MV-4-11 (cell line): Measurements from ENCODE around the gene TLL2.

Source experiments
- DNase-seq: peaks from one replicate; lab custom pipeline; 2025; lab: John Stamatoyannopoulos, UW

Gene TLL2

DNA sequence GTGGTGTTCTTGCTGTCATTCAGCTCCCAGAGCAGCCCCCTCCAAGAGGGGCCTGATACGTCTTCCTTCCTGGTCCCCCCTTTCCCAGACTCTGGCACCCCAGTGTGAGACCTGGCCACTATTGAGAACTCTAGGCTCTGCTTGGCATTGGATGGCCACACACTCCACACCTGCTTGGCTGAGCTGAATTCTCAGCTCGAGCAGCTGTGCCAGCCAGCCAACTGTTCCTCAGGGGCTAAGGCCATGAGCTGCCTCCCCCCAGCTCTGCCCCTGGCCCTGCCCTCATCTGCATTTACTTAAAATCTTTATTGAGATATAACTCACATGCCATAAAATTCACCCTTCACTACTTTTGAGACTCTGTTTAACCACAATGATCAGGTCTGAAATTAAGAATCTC lies 6.7 kb downstream of the TLL2 start:
- DNase-seq, result no peak

DNA sequence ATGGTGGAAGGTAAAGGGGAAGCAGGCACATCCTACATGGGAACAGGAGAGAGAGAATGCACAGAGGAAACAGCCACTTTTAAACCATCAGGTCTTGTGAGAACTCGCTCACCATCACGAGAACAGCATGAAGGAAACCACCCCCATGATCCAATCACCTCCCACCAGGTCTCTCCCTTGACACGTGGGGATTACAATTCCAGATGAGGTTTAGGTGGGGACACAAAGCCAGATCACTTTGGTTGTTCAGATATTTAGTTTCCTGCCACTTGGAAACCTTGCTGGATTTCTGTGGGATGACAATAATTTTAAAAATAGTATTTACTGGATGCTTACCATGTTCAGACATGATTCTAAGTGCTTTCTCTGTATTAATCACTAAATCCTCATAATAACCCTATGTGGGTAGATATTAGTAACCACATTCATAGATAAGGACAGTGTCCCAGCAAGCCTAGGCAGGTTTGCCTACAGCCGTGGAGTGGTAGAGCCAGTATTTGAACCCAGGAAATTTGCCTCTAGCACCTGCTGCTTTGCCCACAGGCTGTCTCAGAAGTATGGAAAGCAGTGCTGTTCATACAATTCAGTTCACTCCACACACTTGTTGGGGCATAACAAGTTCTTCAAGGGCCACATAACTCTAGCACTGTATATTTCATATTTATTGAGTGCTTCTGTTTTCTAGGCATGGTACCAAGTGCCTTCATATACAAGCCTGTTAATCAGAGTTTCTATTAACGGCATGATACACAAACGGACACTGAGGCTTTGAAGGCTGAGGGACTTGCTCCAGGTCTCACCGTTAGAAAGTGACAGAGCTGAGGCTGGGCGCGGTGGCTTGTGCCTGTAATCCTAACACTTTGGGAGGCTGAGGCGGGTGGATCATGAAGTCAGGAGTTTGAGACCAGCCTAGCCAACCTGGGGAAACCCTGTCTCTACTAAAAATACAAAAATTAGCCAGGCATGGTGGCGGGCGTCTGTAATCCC lies 8.3 kb downstream of the TLL2 start:
- no peak for DNase-seq

DNA sequence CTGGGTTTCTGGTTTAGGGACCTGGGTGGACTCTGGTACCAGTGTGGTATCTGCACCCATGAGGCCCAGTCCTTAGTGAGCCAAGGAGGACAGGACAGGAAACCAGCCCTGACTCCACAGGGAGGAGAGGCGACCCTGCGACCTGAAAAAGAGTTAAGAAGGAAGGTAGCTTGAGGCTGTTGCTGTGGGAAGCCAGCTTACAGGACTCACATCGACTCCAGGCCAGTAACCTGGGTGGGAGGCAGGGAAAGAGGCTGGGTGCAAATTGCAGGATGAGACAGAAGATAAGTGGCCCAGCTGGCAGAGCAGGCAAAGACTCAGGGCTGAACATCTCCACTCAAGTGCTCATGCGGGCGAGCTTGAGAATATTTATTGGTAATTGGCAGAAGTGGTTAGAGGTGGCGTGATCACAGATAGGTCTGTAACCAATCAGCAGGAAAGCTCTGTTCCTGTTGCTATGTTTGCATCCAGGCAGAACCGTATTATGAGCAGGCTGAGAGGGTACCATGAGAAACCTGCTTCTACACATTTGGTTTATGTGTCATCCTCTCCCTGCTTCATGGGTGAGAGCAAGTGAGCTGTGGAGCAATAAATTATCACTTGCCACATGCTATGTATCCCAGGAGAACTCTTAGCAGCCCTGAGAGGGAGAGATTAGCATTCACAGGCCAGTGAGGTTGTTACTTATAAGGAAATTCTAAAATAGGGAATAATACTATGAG lies 11.0 kb downstream of the TLL2 start:
- DNase-seq, result no peak

DNA sequence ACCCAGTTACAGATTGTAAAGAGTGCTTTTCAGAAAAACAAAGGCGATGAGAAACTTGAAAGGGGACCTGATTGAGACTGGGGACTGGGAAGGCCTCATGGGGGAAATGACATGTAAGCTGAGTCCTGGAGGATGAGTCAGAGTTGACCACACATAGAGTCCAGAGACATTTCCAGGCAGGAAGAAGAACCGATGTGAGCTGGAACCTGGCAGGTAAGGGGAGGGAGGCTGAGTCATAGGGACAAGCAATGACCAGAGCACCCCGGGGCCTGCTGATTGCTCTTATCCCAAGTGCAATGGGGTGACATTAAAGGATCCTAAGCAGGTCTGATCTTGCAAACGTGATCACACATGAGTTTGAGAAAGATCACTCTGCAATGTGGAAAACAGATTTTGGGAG lies 11.7 kb downstream of the TLL2 start:
- no peak for DNase-seq

DNA sequence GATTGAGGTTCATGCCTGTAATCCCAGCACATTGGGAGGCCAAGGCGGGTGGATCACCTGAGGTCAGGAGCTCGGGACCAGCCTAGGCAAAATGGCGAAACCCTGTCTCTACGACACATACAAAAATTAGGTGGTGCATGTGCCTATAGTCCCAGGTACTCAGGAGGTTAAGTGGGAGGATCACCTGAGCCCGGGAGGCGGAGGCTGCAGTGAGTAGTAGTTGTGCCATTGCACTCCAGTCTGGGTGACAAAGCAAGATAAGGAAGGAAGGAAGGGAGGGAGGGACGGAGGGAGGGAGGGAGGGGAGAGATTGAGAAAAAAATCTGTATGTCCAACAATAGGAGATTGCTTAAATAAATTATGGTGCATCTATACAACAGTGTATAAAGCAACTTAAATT lies 13.2 kb downstream of the TLL2 start:
- DNase-seq, result no peak

DNA sequence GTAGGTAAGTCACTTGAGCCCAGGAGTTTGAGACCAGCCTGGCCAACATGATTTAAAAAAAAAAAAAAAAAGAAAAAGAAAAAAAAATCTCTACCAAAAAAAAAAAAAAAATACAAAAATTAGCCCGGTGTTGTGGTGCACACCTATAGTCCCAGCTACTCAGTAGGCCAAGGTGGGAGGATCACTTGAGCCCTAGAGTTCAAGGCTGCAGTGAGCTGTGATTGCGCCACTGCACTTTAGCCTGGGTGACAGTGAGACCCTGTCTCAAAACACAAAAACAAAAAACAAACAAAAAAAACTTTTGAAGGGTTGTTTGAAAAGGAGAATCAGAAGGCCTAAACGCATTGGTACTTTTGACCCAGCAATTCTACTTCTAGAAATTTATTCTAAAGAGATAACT lies 13.7 kb downstream of the TLL2 start:
- no peak for DNase-seq

DNA sequence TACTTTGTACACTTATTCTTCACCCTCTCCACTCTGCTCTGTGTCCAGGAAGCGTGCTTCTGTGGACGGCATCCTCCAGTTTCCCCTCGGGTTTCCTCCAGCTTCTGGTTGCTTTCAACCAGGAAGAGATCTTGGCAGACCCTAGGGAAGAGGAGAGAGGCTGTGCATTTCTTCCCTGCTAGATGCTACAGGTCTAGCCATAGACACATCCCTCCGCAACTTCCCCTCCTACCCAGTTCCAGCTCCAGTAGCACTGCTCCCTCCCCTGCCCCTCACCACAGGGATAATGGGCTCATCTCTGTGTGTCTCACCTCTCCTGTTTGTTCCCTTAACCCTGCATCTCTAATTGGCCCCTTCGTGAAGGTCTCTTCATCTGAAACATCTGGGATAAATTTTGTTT lies 16.3 kb downstream of the TLL2 start:
- no peak for DNase-seq

DNA sequence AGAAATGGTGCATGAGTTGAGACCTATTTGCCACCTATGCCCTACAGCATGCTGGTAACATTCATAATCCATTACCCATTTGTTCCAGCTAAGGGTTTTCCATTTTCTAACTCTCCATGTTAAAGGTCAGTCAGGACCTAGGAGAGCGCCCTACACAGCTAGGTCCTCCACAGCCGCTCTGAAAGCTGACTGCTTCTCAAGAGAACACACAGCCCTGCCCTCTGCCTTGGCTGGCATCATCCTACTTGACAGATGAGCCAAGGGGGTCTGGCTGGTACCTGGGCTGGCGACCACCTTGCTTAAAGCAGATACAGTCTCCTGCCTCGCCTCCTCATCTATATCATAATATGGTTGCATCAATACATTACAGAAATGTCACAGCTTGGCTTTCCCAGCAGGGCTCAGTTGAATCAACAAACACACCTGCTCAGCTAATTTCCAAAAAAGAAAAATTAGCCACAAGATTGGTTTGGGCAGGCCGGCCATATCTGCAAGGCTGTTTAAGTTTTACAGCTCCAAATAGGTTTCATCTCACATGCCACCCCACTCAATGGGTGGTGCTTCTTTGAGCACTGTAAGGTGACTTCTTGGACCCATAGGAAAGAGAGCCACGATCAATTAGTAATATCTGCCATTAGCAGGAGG lies 17.3 kb downstream of the TLL2 start:
- DNase-seq, result peak; percentile 6

DNA sequence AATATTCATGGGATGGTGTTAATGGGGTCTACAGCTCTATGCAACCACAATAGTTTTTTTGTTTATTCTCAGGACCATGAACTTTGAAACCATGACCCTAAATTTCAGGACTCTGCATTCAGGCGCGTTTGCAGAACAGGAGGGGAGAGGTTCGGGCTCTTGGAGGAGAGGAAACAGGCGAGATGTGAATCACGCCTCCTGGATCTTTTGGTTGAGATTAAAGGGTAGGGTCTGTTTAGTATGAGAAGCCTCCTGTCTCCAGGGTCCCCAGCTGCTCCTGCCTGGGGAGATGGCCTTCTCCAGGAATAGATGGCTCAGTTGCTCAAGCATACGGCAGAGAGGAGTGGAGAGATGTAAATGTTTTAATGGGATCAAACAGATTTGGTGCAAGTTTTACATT lies 18.2 kb downstream of the TLL2 start:
- DNase-seq, result no peak

DNA sequence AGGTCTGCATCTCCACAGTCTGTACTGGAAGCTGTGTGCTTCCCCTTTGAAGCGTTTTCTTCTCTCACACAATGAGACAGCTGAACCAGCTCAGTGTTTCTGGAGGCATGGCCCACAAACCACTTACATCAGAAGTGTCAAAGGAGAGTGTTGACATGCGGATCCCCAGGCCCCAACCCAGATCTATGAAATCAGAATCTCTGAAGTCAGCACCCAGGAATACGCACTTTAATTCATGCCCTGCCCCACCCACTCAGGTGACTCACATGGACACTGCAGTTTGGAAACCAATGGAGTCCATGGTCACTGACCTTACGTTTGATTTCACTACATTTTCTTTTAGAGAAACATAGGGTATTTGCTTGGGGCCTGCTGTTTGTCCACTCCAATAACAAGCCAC lies 19.0 kb downstream of the TLL2 start:
- no peak for DNase-seq

DNA sequence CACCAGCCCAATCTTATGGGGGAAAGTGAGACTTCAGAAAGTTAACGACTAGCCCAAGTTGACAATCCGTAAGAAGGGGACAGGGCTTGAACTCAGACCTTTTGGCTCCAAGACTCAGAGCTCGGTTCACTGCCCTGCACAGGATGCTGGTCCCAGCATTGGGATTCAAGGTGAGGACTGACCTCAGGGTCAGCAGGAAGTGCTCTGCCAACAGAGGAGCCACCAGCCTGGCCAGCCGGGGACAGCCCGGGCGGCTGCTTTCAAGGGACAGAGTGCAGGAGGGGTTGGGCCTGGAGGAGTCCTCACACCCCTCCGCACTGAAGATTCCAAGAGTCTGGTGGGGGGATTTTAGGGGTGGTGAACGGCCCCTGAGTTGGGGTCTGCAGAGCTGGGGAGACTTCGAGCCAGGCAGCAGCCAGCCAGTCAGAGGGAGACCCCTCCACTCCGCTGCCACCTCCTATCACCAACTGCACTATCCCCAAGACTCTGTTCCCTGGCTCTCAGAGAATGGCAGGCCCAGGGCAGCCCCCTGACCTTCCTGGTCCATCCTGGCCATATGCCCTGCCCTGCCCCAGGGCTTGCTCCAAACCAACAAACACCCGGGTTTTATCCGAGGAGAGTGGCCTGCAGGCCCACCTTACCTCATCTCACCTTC lies 19.7 kb downstream of the TLL2 start:
- DNase-seq, result no peak

DNA sequence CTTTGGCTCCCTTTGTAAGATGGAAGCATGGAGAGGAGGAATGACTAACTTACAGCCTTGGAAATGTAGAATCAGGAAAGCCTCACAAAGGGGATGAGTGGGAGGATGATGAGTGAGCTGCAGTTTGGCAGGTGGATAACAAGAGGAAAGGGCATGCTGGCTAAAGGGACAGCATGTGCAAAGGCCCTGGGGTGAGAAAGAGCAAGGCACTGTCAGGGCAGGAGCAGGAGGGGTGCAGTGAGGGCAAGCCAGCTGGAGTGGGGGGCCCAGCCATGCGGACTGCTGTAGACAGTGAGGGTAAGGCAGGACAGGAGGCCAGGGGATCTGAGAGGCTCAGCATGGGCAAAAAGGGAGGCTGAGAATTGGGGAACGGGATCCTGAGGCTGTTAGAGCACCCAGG lies 20.5 kb downstream of the TLL2 start:
- DNase-seq, result no peak

DNA sequence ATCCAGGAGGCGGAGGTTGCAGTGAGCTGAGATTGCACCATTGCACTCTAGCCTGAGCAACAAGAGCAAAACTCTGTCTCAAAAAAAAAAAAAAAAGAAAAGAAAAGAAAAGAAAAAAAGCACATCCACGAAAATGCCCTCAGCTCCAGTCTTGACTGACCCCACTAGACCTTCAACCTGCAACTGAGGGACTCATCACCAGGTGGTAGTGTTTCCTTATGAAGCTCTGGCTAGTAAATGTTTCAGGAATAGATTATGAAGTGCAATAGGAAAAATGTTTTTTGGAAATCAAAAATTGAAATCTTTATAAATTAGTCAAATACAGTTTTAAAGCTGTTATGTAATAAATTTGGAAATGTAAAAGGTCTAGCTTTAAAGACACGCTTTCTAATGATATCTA lies 22.4 kb downstream of the TLL2 start:
- no peak for DNase-seq

DNA sequence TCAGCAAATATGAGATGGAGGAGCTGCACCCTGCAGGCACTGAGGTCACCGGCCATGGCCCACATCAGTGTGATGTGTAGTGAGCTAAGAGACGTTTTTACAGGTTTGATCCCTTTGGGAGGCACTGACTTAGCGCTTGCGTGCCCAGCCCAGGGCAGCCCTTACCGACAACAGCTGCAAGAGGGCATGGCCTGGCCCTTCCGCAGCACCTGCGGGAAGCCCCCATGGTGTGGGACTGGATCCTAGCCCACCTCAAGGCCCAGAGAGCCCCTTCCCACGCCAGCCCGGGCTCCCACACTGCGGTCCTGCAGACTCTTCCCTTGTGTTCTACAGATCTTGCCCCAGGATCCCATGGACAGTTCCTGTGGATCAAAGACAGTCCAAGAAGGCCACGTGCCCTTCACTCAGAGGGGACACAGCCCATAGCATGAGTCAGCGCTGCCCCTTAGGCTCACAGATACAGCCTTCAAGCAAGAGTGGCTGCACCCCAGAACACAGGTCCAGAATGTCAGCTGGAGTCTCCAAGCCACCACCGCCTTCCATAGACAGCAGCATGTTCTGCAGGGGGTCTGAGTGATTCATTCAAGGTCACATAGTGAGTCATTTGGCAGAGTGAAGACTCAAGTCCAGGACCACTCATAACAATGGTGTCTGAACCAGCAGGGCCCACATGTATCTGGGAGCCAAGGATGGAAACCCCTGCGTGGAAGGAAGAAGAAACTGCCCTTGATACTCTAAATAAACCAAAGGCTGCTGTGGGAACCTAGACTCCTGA lies 25.4 kb downstream of the TLL2 start:
- no peak for DNase-seq

DNA sequence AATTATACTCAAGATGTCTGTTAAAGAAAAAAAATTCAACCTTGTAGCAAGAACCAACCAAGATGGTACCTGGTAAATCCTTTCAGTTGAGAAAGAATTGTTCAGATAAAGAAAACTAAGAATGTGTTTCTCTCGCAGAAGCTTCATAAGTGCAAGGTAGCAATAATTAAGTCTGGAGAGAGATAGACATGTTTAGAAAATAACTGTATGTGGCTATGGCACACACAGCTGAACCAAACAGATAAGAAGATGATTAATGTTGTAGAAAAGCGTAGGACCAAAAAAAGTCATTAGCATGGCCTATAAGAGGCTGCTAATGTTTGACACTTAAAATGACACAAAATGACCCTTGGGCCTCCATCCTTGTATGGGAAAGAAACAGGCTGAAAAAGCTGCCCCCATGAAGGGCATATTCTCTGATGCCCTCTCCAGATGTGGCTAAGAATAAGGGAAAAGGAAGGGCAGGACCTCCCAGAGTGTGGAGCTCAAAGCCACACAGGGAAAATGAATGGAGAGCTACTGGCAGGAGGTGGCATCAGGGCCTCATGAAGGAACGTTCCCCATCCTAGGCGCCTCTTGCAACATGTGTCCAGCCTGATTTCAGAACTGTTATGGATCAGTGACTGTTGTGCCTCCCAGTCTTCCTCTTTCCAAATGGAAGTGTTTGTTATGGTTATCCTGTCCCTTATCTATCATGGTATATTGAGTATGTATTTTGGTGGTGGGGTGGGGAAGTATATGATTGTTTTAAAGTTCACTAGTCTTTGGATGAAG lies 30.7 kb downstream of the TLL2 start:
- DNase-seq, result no peak

DNA sequence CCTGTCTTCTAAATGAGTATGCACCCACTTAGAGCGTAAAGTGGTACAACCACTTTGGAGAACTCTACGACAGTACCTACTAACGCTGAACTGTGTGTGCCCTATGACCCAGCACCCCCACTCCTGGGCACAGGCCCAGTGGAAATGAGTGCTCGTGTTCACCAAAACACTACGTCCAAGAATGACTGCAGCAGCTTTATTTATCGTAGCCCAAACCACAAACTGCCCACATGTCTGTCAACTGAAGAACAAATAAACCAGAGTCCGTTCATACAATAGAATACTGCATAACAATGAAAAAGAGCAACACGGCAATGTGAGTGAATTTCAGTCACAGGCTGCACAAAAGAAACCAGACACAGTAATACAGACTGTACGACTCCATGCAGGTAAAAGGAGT lies 35.4 kb downstream of the TLL2 start:
- peak; percentile 36 for DNase-seq

DNA sequence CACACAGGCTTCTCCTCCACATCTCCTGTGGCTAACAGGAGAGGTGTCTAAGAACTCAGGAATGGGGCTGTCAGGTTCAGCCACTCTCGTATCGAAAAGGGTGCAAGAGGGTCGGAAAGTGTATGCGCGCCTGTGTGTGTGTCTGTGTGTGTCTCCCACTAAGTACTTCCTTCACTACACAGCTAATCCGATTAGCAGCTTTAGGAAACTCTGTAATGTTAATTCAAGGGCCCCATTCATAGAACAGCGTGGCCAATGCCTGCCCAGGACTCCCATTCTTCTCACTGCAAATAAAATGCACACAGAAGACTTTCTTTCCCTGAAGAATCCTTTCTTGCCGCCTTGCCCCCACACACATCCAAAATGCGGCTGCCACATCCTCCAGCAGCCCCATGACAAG lies 39.9 kb downstream of the TLL2 start:
- no peak for DNase-seq

DNA sequence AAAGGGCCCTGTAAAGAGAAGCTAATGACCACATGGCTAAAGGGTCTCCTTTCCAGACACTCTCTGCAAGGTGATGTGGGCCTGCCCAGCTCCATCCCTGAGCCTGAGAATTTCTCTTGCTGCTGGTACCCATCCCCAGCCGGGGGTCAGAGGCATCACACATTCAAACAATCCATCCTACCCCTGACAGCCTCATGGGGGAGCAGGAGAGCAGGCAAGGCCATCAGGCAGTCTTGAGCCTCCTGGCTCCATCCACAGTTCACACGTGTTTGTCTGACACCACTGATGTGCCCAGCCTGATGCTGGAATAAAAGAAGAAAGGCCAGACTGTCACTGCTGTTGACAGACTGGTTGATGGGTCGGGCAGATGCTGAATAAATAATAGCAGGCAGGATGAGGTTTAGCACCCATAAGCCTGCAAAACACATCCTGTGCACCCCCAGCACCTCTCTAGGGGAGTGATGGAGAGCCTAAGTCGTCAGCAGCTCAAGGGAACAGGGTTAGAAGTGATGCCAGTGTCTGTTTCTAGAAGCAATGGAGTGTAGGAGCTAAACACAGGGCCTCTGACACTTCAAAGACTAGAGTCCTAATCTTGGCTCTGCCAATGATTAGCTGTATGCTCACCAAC lies 43.5 kb downstream of the TLL2 start:
- no peak for DNase-seq

DNA sequence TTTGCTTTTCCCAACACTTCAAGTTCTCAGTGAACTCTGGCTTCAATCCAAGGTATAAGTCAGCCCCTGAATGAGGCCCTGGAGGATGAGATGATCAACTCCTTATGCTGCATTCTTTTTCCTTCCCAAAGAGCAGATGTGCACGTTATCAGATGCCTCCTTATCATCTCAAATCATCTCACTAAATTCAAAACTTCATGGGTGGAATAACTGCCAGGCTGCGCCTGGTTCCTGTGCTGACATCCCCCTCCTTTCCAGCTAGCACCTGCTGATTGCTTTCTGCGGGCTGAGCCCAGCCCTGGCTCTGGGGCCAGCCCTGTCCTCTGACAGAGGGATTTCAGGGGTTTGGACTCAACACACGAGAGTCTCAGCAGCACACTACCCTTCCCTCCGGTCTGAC lies 44.9 kb downstream of the TLL2 start:
- DNase-seq, result no peak

DNA sequence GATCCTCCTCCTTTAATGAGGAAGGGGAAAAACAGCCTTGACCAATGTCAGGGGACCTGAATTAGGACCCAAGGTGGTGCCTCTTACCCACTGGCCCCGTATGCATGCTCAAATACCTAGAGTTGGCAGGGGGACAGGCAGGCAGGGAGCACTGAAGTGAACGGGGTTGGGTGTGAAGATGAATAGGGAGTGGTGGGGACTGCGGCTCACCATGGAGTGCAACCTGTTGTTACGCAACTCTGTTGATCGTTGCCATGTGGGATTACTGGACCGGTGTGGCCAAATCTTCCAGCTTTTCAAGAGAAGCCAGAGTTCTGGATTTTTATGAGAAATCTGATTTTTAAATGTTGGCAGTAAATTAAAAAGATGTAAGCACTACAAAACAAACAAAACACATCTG lies 48.1 kb downstream of the TLL2 start:
- DNase-seq, result no peak
